Measurements from ENCODE around the gene RAB3IL1. TPM values are rescaled to one million over a fixed set of nuclear protein-coding genes. Genes with fewer than 3 reads are reported as not detected.

RAB3IL1 gene
- total RNA-seq, 1 experiment from 2014 or later, result 18.1 TPM

GRCh38 chr11:61893981-61894380 is 23.4 kb downstream of the RAB3IL1 start:
- H3K9me2 ChIP-seq (ENCODE audit: insufficient read depth), result no peaks in the 10 kb centered on the region
- TF ChIP-seq SRF (IDR thresholded peaks at IDR 0.05; ENCODE audit: low read depth) (no peak), TCF7L2 (IDR thresholded peaks at IDR 0.05; ENCODE audit: borderline replicate concordance, extremely low read depth, insufficient read depth, insufficient read length) (no peak), MAX (IDR thresholded peaks at IDR 0.05) (no peak), ZNF274 (IDR thresholded peaks at IDR 0.05; ENCODE audit: low read depth, low read length) (no peak), YY1 (IDR thresholded peaks at IDR 0.05; ENCODE audit: extremely low read depth, insufficient replicate concordance, low read depth, low read length) (no peak), EGR1 (IDR thresholded peaks at IDR 0.05; ENCODE audit: low read depth) (no peak), CEBPB (IDR thresholded peaks at IDR 0.05; ENCODE audit: low read depth) (no peak), CBX3 (IDR thresholded peaks at IDR 0.05; ENCODE audit: low read depth) (no peak), SIN3A (IDR thresholded peaks at IDR 0.05; ENCODE audit: low read depth) (no peak), ZFX (IDR thresholded peaks at IDR 0.05) (no peak), EZH2phosphoT487 (IDR thresholded peaks at IDR 0.05; ENCODE audit: borderline replicate concordance) (no peak), FOSL1 (IDR thresholded peaks at IDR 0.05; ENCODE audit: low read depth) (no peak), EZH2 (IDR thresholded peaks at IDR 0.05) (no peak)
- TF ChIP-seq, protein P1, sequence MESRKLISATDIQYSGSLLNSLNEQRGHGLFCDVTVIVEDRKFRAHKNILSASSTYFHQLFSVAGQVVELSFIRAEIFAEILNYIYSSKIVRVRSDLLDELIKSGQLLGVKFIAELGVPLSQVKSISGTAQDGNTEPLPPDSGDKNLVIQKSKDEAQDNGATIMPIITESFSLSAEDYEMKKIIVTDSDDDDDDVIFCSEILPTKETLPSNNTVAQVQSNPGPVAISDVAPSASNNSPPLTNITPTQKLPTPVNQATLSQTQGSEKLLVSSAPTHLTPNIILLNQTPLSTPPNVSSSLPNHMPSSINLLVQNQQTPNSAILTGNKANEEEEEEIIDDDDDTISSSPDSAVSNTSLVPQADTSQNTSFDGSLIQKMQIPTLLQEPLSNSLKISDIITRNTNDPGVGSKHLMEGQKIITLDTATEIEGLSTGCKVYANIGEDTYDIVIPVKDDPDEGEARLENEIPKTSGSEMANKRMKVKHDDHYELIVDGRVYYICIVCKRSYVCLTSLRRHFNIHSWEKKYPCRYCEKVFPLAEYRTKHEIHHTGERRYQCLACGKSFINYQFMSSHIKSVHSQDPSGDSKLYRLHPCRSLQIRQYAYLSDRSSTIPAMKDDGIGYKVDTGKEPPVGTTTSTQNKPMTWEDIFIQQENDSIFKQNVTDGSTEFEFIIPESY (IDR thresholded peaks at IDR 0.05; ENCODE audit: extremely low read depth, insufficient replicate concordance, low read length), result no peak
- no peaks in the 10 kb centered on the region; the same call in 1 of the 2 replicates for H3K79me2 ChIP-seq (ENCODE audit: insufficient read depth, low read length)
- DNase-seq (ENCODE audit: low read depth, low spot score) (no peak), ATAC-seq (no peak)
- H2AFZ ChIP-seq (ENCODE audit: low read depth, low read length, poor library complexity, severe bottlenecking), result no peak overlapping the region
- no peaks in the 10 kb centered on the region for H3K9me3 ChIP-seq (ENCODE audit: control insufficient read depth in 1 of 2, insufficient read depth in 1 of 2, low read depth in 1 of 2, low read length in 2 of 2)
- H3K4me1 ChIP-seq (ENCODE audit: control insufficient read depth in 1 of 2, insufficient read depth in 2 of 2, low read length in 2 of 2), result peaks cover 16 to 24% of the 10 kb centered on the region in 2 experiments
- no peaks in the 10 kb centered on the region for H4K20me1 ChIP-seq (ENCODE audit: insufficient read depth)
- no peak overlapping the region for H3K9ac ChIP-seq (ENCODE audit: low read length)
- intact Hi-C loops (cut with micrococcal nuclease), result no loop called here
- ChIA-PET POLR2A (no interaction called here), CTCF (no interaction called here), RAD21 (ENCODE audit: low non-redundant PET in 1 of 2, low total read pairs in 2 of 2, uncharacterized antibody in 2 of 2, unreplicated experiment in 2 of 2) (no interaction called here)
- H3K27me3 ChIP-seq (ENCODE audit: insufficient read depth, low read length), result no peaks in the 10 kb centered on the region
- no peak overlapping the region for H3K4me3 ChIP-seq (replicated peaks in 1 of 2; ENCODE audit: low read depth in 1 of 2, low read length in 2 of 2)
- H3K4me2 ChIP-seq (ENCODE audit: low read length), result no peak overlapping the region
- BruUV-seq (replicated peaks), result no TSS peak
- no peaks in the 10 kb centered on the region for H3K36me3 ChIP-seq (ENCODE audit: control insufficient read depth in 1 of 2, insufficient read depth in 2 of 2, low read length in 2 of 2)
- H3K27ac ChIP-seq (ENCODE audit: low read depth, low read length), result no peak overlapping the region

Data from HCT116 (cell line).